ENCODE measurements around the gene PHF12. TPM values are rescaled to one million over a fixed set of nuclear protein-coding genes. Genes with fewer than 3 reads are reported as not detected.
"Not testable (repeated sequence)": the region's sequence is repeated elsewhere in the genome, so short reads cannot be mapped to it uniquely, and the experiment has no call there.

PHF12 gene
- total RNA-seq, 1 experiment from 2014 or later: 22.9 TPM

- DNase-seq (ENCODE audit: low read depth): no peak
These were observed 67.2 kb downstream of the PHF12 start for GRCh38 chr17:28883967-28884702.

DNA sequence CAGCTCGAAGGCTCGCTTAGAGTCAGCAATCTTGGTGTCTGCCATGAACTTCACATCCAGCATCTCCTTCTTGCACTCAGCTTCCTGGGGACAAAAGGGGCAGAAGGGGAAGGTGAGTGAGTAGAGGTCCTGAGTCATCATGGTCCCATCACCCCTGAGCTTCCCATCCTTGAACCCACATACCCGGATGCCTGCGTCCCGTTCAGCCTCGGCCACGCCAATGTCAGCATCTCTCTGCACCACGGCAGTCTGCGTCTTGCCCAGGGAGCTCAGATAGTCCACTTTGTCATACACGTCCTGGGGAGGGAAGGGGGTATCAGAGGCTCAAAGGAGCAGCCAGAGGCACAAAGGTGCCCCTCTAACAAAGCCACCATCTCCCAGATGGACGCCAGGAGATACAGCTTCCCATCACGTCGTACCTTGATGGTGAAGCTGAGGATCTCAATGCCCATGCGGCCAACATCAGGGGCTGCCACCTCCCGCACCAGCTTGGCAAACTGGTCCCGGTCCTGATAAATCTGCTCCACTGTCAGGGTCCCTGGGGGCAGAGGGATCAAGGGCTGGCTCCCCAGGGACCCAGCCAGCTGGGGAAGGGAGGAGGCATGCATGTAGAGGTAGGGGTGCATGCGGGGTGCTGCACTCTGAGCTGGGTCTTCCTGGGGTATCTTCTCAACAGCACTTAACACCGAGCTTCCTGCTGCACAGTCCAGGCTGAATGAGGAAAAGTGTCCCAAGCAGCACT lies 69.0 kb downstream of the PHF12 start:
- DNase-seq (ENCODE audit: low read depth): no peak

DNA sequence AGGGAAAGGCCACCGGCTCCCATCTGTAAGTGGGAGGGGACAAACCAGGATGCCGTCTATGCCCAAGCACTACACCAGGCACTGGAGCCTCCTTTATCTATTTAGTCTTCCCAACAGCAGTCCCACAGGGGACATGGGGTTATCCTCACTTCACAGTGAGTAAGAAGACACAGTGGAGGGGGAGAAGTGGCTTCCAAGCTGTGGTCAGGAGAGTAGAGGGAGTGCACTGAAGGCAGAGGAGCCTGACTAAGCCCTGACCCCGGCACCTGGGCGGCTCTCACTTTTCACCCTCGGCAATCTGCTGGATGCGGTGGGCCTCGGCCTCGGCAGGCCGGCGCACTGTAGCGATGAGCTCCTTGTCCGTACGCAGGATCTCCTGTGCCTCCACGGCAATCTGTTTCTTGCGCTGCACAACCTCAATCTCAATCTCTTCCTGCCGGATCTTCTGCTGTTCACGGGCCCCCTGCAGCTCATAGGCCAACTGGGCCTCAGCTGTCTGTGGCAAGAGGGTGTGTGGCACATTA lies 69.7 kb downstream of the PHF12 start:
- DNase-seq (ENCODE audit: low read depth): no peak

DNA sequence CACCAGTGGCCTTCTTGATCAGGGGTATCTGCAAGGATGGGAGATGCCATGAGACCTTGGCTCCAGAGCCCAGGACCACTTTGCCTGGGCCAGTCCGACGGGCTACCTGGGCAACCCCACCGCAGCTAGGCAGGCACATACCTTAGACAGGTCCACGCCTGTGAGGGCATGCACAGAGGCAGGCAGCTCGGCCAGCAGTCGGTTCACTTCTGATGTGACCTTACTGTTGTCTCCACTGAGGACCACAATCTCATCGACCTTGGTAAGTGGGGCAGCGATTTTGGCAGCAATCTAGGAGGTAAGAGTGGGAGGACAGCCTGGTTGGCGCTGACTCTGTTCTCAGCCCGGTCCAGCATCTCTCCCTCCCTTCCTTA lies 70.8 kb downstream of the PHF12 start:
- DNase-seq (ENCODE audit: low read depth): no peak

DNA sequence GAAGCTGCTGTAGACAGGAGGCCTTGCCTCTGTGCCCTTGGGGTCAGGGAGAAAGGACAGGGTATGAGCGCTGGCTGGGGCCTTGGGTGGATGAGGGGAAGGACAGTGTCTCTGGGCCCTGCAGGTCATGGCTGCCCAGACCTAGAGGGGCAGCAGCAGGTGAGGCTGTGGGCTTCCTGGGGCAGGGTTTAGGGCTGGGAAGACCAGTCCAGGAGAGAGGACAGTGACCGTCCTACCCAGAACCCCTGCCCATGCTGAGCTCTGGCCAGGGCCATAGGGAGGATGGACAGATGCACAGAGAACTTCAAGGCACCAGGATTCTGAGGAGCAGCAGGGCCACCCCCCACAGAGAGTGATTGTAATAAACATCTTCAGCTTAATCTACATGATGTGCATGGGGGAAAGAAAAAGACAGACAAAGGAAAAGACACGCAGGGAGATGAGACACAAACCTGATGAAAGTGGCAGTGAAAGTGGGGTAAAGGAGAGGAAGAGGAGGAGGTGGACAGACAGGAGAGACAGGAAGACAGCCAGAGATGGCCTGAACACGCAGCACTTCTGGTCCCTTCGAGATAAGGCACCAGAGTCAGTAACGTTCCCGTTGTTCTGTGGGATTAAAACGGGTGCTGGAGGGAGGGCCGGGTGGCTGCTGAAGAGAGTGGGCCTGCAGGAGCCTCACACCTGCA lies 71.3 kb downstream of the PHF12 start:
- no peak for DNase-seq (ENCODE audit: low read depth)

GRCh38 chr17:28878981-28879380 lies 72.3 kb downstream of the PHF12 start:
- DNase-seq (ENCODE audit: low read depth): peak; percentile 40

DNA sequence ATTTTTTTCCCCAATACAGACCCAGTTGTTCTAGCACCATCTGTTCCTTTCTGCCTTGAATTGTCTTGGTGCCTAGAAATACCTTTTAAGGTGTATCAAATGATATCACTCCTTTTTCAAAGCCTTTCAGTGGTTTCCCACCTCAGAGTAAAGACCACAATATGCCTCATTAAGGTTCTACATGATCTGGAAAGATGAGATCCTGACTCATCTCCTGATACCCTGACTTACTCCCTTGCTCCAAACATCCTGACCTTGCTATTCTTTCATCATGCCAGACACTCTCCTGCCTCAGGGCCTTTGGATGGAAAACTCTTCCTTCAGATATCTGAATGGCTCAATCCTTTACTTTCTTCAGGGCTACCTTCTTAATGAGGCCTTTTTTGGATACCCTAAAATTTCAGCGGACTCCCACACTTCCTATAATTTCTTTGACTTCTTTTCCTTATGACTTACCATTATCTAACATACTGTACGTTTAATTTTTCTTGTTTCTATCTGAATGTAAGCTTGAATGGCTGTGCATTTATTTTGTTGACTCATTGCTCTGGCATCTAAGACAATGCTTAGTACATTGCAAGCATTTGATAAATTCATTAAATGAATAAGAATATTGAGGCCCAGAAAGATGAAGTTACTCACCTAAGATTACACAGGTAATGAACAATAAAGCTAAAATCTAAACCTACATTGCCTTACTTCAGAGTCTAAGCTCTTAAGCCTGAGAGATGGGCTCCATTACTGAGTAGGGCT lies 73.0 kb downstream of the PHF12 start:
- DNase-seq (ENCODE audit: low read depth): peak; percentile 40

DNA sequence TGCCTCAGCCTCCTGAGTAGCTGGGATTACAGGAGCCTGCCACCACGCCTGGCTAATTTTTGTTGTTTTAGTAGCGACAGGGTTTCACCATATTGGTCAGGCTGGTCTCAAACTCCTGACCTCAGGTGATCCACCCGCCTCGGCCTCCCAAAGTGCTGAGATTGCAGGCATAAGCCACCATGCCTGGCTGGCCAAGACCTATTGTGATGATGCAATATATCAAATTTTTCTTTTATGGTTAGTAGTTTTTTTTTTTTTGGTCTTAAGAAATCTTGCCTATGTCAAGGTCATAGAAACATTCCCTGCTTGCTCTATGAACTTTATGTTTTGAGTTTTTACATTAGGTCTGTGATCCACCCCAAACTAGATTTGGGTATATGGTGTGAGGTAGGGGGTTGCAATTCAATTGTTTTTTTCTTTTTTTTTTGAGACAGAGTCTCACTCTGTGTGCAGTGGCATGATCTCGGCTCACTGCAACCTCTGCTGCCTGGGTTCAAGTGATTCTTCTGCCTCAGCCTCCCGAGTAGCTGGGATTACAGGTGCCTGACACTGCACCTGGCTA lies 74.1 kb downstream of the PHF12 start:
- not testable (repeated sequence) for DNase-seq (ENCODE audit: low read depth)

- DNase-seq (ENCODE audit: low read depth): no peak
These were observed 75.3 kb downstream of the PHF12 start for GRCh38 chr17:28875848-28876550.

DNA sequence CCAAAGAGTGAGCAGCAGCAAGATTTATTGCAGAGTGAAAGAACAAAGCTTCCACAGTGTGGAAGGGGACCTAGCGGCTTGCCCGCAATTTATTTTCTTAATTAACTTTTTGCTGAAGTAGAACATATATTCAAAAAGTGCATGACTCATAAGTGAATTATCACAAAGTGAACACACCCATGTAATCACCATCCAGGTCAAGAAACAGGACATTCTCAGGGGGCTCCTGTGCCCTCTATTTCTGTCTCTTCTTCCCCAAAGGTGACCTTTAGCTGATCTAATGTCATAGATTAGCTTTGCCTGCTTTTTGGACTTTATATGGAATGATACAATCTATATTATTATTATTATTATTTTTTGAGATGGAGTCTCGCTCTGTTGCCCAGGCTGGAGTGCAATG lies 76.6 kb downstream of the PHF12 start:
- DNase-seq (ENCODE audit: low read depth): no peak

- no peak for DNase-seq (ENCODE audit: low read depth)
These were observed 77.5 kb downstream of the PHF12 start for GRCh38 chr17:28873839-28874238.

DNA sequence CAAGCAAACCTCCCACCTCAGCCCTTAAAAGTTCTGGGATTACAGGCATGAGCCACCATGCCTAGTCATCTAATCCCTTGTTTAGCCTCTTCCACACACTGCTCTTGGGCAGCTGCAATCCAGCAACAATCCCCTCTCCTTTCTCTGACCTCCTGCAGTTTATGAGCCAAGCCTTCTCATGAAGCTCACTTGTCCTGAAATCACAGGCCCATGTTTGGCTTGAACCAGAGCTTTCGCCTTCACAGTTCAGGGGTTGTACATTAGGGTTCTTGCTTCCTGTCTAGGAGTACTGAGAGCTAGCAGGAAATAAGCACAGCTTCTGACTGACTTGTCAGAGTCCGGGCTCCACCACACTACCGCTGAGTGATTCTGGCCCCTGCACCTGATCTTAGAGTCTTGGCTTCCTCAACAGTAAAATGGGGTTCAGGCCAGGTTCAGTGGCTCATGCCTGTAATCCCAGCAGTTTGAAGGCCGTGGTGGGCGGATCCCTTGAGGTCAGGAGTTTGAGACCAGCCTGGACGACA lies 80.2 kb downstream of the PHF12 start:
- DNase-seq (ENCODE audit: low read depth): no peak

DNA sequence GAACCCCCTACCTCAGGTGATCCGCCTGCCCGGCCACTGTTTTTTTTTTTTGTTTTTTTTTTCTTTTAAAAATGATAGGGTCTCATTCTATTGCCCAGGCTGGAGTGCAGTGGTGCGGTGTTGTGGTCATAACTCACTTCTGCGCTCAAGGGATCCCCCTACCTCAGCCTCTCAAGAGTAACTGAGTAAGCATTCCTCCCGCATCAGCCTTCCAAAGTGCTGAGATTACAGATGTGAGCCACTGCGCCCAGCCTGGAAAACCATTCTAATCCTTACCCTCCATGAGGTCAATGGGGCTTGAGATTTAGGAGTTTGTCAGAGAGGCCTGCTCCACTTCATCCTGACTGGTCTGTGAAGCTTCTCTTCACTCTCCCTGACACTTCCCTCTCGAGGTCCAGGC lies 84.0 kb downstream of the PHF12 start:
- DNase-seq (ENCODE audit: low read depth): no peak

DNA sequence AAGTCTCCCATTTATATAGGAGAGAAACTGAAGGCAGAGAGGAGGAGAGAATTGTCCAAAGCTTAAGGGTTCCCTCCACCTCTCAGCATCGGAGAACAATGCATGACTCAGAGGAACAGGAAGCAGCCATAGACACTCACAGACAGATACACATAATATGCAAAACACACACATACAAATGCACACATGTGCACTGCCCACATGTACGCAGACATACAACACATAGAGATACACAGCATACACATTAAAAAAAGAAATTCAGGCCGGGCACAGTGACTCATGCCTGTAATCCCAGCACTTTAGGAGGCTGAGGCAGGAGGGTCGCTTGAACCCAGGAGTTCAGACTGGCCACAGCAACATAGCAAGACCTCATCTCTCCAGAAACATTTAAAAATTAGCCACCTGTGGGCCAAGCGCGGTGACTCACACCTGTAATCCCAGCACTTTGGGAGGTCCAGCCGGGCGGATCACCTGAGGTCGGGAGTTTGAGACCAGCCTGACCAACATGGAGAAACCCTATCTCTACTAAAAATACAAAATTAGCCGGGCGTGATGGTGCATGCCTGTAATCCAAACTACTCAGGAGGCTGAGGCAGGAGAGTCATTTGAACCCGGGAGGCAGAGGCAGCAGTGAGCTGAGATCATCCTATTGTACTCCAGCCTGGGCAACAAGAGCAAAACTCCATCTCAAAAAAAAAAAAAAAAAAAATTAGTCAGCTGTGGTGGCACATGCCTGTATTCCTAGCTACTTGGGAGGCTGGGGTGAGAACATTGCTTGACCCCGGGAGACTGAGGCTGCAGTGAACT lies 85.2 kb downstream of the PHF12 start:
- no peak for DNase-seq (ENCODE audit: low read depth)

DNA sequence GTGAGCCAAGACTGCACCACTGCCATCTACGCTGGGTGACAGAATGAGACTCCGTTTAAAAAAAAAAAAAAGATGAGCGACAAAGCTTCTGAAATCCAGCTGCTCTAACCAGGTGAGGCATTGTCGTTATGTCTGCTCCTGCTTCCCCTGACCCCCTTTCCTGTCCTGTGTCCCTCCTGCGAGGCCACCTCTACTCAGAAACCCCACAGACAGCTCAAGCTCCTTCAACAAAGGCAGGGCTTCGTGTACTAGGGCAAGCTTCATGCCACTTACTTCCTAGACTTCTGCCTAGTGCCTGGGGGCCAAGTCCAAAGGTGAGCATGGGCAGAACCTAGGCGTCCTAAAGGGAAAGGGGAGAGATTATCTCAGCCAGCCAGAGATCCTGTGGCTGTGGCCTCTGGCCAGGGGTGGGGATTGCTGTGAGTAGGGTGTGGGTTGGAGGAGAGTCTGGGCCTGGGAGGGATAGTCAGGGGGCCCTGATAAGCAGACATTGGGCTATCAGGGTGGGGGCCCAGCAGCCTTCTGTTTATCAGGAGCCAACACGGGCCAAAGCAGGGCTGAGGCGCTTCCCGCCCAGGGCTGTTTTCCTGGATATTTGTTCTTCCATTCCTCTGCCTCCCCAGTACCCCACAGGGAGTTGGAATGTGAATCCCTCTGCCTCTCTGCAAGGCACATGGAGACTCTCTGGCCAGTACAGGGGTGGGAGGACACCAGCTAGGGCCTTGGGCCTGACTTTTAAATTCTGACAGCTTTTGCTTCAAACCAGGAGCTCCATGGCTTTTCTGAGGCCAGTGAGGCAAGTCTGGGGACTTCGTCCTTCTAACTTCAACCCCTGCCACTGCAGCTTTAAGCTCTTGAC lies 86.1 kb downstream of the PHF12 start:
- DNase-seq (ENCODE audit: low read depth): no peak

- DNase-seq (ENCODE audit: low read depth): no peak
These were observed 87.4 kb downstream of the PHF12 start for GRCh38 chr17:28863953-28864352.

DNA sequence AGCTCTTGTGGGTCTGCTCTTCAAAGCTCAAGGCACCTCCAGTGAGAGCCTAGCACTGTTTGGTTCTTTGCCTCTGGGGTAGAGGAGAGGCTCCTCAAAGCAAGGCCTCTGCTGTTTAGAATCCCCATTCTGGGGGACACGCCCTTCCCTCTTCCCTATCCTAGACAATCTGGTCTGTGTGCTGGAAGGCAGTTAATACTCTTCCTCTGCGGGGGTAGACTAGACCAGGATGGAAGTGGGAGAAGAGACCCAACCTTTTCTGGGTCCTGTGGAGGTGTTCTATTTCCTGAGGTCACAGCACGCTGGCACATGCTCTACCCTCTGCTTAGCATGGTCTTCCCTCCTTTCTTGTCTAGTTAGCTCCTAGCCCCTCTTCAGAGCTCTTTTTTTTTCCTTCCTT lies 88.8 kb downstream of the PHF12 start:
- no peak for DNase-seq (ENCODE audit: low read depth)

DNA sequence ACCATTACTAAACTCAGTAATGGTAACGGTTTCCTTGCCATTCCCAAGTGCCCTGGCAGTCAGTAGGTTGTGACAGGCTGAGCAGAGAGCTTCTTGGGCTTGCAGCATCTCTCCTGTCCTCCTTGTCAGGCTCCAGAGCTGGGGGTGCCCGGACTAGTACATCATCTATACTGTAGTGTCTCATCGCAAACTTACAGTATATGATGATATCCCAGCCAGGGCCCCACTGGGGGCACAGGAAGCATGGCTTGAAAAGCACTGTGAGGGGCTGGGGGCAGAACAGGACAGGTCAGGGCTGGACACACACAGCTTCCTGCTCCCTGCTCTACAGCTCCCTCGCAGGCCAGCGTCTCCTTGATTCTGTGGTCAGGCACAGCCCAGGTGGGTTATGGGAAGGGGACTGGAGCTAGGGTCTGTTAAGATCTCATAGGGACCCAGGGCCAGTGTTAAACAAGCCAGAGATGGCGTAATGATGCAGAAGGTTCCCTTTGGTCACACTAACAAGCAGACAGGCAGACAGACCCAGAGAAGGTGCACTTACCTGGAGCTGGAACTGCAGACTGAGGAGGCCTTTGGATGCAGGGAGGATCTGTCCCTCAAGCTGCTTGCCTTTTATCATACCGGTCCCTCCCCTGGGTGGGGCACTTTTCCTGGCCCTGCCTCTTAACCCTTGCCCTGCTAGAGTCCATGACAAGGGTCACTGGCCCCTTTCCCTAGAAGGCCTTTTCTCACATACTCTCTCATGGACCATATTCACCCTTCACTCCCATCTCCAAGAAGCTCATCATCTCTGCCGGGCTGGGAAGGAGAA lies 89.7 kb downstream of the PHF12 start:
- no peak for DNase-seq (ENCODE audit: low read depth)
